Neutrophil (primary cell): Measurements from ENCODE around the gene OPRD1.

ENCODE experiments used
- H3K27ac ChIP-seq: fragments of 200-600 bp; sonication (generic); 2 replicates; pipeline ENCODE4 v1.5.1; 2016; ENCODE audit warnings: mild to moderate bottlenecking, moderate library complexity
- H3K27me3 ChIP-seq: fragments of 200-600 bp; sonication (generic); 2 replicates; pipeline ENCODE4 v1.6.0; 2016; ENCODE audit warnings: mild to moderate bottlenecking
- H3K36me3 ChIP-seq: fragments of 200-600 bp; sonication (generic); 2 replicates; pipeline ENCODE4 v1.5.1; 2017
- H3K4me1 ChIP-seq, 2 experiments: fragments of 200-600 bp in 1 of 2; sonication (generic) in 1 of 2; 1 replicate in 1 of 2; 2 replicates in 1 of 2; pipeline versions ENCODE4 v1.5.1 to v1.6.1; 2013 to 2016; ENCODE audit warnings: low read depth in 1 of 2, low read length in 1 of 2, mild to moderate bottlenecking in 1 of 2, moderate library complexity in 1 of 2; ENCODE audit not compliant: control insufficient read depth in 1 of 2, insufficient read depth in 1 of 2
- H3K4me3 ChIP-seq, 2 experiments: fragments of 200-600 bp in 1 of 2; sonication (generic) in 1 of 2; 1 replicate in 1 of 2; 2 replicates in 1 of 2; pipeline ENCODE4 v1.5.1; 2013 to 2016; ENCODE audit warnings: low read depth in 1 of 2, low read length in 1 of 2, mild to moderate bottlenecking in 1 of 2, moderate library complexity in 1 of 2
- H3K9me3 ChIP-seq: fragments of 200-600 bp; sonication (generic); 2 replicates; pipeline ENCODE4 v1.5.1; 2016
- CTCF ChIP-seq: fragments of 200-600 bp; sonication (generic); IDR thresholded peaks from 2 replicates; pipeline ENCODE4 v1.5.1; 2016; ENCODE audit warnings: antibody characterized with exemption

OPRD1 gene

GRCh38 chr1:28855046-28855445 is 43.1 kb downstream of the OPRD1 start:
- no peak overlapping the region for H3K27ac ChIP-seq
- H3K36me3 ChIP-seq: no peaks in the 10 kb centered on the region
- no peaks in the 10 kb centered on the region for H3K9me3 ChIP-seq
- H3K27me3 ChIP-seq: peaks cover 15% of the 10 kb centered on the region
- H3K4me1 ChIP-seq: no peaks in the 10 kb centered on the region
- TF ChIP-seq CTCF: no peak
- H3K4me3 ChIP-seq: no peak overlapping the region

- Histone ChIP-seq H3K9me3 (no peaks in the 10 kb centered on the region), H3K27ac (no peak overlapping the region), H3K27me3 (peaks cover 15% of the 10 kb centered on the region), H3K4me3 (no peak overlapping the region), H3K4me1 (no peaks in the 10 kb centered on the region), H3K36me3 (no peaks in the 10 kb centered on the region)
- TF ChIP-seq CTCF: no peak
Measured at GRCh38 chr1:28855469-28855951, 43.5 kb downstream of the OPRD1 start.

GRCh38 chr1:28855969-28856368 is 44.0 kb downstream of the OPRD1 start:
- peaks cover 15% of the 10 kb centered on the region for H3K27me3 ChIP-seq
- no peaks in the 10 kb centered on the region for H3K9me3 ChIP-seq
- H3K36me3 ChIP-seq: no peaks in the 10 kb centered on the region
- H3K4me1 ChIP-seq: no peaks in the 10 kb centered on the region
- no peak overlapping the region for H3K4me3 ChIP-seq
- H3K27ac ChIP-seq: no peak overlapping the region
- TF ChIP-seq CTCF: no peak

- TF ChIP-seq CTCF: no peak
- H3K27ac ChIP-seq: no peak overlapping the region
- no peak overlapping the region for H3K4me3 ChIP-seq
- H3K27me3 ChIP-seq: peaks cover 6% of the 10 kb centered on the region
- H3K4me1 ChIP-seq: no peaks in the 10 kb centered on the region
- no peaks in the 10 kb centered on the region for H3K9me3 ChIP-seq
- no peaks in the 10 kb centered on the region for H3K36me3 ChIP-seq
Measured at GRCh38 chr1:28860332-28861073, 48.5 kb downstream of the OPRD1 start.

- no peaks in the 10 kb centered on the region for H3K9me3 ChIP-seq
- no peak overlapping the region for H3K27ac ChIP-seq
- H3K27me3 ChIP-seq: no peaks in the 10 kb centered on the region
- no peaks in the 10 kb centered on the region for H3K4me1 ChIP-seq
- TF ChIP-seq CTCF: no peak
- H3K36me3 ChIP-seq: no peaks in the 10 kb centered on the region
- H3K4me3 ChIP-seq: no peak overlapping the region
Measured at GRCh38 chr1:28862571-28863403, 50.8 kb downstream of the OPRD1 start.
